Heart left ventricle (tissue), 16 donors: ENCODE results near the gene MED6. TPM values are rescaled to one million over a fixed set of nuclear protein-coding genes. Genes with fewer than 3 reads are reported as not detected.

Source experiments
- ATAC-seq, 4 donors: fragments of 200-7000 bp; cut with Tn5 transposase; one replicate each; pipeline ENCODE4 v1.9.1; 2020 to 2022; ENCODE audit warnings: moderate library complexity in 4 of 4, mild to moderate bottlenecking in 3 of 4, moderate number of reproducible peaks in 1 of 4
- DNase-seq, 5 donors: peaks; one replicate each; pipeline ENCODE4 v3.0.0-alpha.2; 2020
- H3K27ac ChIP-seq, 12 donors: fragments of 200-600 bp; sonication (generic) in 4 of 12; one replicate each; pipeline versions ENCODE4 v1.5.0 to v1.8.0; 2016 to 2022; ENCODE audit warnings: mild to moderate bottlenecking in 2 of 12
- H3K27me3 ChIP-seq, 9 donors: fragments of 200-600 bp; sonication (generic) in 2 of 9; one replicate each; pipeline versions ENCODE4 v1.5.1 to v1.8.0; 2016 to 2022; ENCODE audit warnings: mild to moderate bottlenecking in 3 of 9
- H3K36me3 ChIP-seq, 9 donors: fragments of 200-600 bp; sonication (generic) in 2 of 9; one replicate each; pipeline versions ENCODE4 v1.5.0 to v1.8.0; 2018 to 2022; ENCODE audit warnings: mild to moderate bottlenecking in 2 of 9
- H3K4me1 ChIP-seq, 12 donors: fragments of 200-600 bp; sonication (generic) in 4 of 12; one replicate each; pipeline versions ENCODE4 v1.5.0 to v1.8.0; 2016 to 2022; ENCODE audit warnings: mild to moderate bottlenecking in 3 of 12
- H3K4me3 ChIP-seq, 12 donors: fragments of 200-600 bp; sonication (generic) in 4 of 12; one replicate each; pipeline versions ENCODE4 v1.5.0 to v1.8.0; 2017 to 2022; ENCODE audit warnings: mild to moderate bottlenecking in 9 of 12, moderate library complexity in 4 of 12
- H3K9me3 ChIP-seq, 12 donors: fragments of 200-600 bp; sonication (generic) in 4 of 12; one replicate each; pipeline versions ENCODE4 v1.5.0 to v1.8.0; 2016 to 2022; ENCODE audit warnings: mild to moderate bottlenecking in 1 of 12
- POLR2A ChIP-seq, 2 donors: fragments of 450-650 bp; IDR thresholded peaks; one replicate each; pipeline ENCODE4 v1.6.1; 2017; ENCODE audit warnings: antibody characterized with exemption in 2 of 2, mild to moderate bottlenecking in 2 of 2, moderate library complexity in 2 of 2
- WGBS, 4 donors: extraction: QIAGEN DNeasy Blood & Tissue Kit in 2 of 4; methylation state at CpG; one replicate each; pipeline versions ENCODE4 v1.1.5 to v1.1.7; 2013 to 2018; 5-methylcytosine and 5-hydroxymethylcytosine counted together
- intact Hi-C, 10 donors: fragments of 100-400 bp; cut with DNase I; formaldehyde crosslinking; loops; one replicate each; pipeline versions ENCODE4 v1.11.1 to v1.14.2; 2022
- polyA plus RNA-seq, 2 donors: library from polyadenylated mRNA; stranded (reverse); fragments of 200-250 nt; gene quantifications; one replicate each; pipeline ENCODE4 v1.2.3, GENCODE V29; 2013
- total RNA-seq, 9 donors: library from RNA; depleted of rRNA in 2 of 9; stranded (reverse); fragments of >200 nt in 2 of 9; fragmentation: NEBNext Ultra II Directional in 3 of 9; extraction: Animal tissue kit (Norgen Biotek cat#: 25700) in 3 of 9; gene quantifications; one replicate each; pipeline versions ENCODE4 v1.1.0 to v1.2.4, GENCODE V29; 2016 to 2023
- TF ChIP-seq, protein P1 (sequence below), 12 donors: fragments of 200-600 bp; sonication (generic) in 4 of 12; IDR thresholded peaks; one replicate each; pipeline versions ENCODE4 v1.5.0 to v1.8.0; 2018 to 2022; ENCODE audit warnings: antibody characterized with exemption in 12 of 12, mild to moderate bottlenecking in 5 of 12
- donor health status: ischemic (EF 13 %, LVEDD 7.1; RV severe dilation, severe dysfunction).
- donor health status: healthy with polysubstance abuse.
- donor health status: DM: no; HTN: yes; CAD: no.
- donor health status: DM: no; HTN: no; CAD: no.
- donor health status: ischemic (EF 25% LVEDD 6.9; RV normal size, moderate dysfunction).
- donor health status: ischemic (EF 25% LVEDD 5.7; RV mildly dilated, moderate dysfunction).
- donor health status: healthy.
- donor health status: DM: yes; HTN: yes; CAD: no.
- donor health status: ischemic (EF 35%, LVEDD 5.7; RV mildly dilated, moderate dysfunction).
- donor health status: nonischemic (EF 11% LVEDD 7.7; RV severe dilation, severe dysfunction).
- donor health status: DM: yes; HTN: yes; CAD: no.
- donor health status: PGD.
- donor health status: ischemic (EF 29% LVEDD 5.4; RV normal size, mild dysfunction).
- donor health status: nonischemic (EF 23%, LVEDD 6.1; RV moderate dilation, normal function).

The MED6 gene
- total and polyA plus RNA-seq, 11 donors: 9.9 to 25.1 (median 19.7) TPM

DNA sequence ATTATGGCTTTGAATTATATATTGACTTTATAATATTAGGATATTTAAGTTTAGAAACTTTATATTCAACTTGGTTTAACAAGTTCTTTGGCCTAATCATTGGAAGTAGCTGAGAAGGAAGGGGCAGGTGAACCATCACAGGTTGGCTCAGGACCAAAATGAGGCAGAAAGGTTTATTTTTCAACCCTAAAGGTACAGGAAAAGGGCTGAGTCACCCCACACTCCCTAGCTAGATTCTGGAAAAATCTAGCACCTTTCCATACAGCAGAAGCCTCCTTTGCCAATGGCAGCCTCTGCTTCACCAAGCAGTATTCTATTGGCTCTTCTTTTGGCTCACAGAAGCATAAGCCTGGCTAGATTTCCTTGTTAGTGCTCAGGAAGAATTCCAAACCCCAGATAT lies 19.3 kb upstream of the MED6 start:
- no peak overlapping the region for H3K27ac ChIP-seq
- DNase-seq (no peak), ATAC-seq (no peak)
- H3K4me3 ChIP-seq: no peak overlapping the region
- TF ChIP-seq POLR2A (IDR thresholded peaks at IDR 0.05): no peak
- TF ChIP-seq, protein P1, sequence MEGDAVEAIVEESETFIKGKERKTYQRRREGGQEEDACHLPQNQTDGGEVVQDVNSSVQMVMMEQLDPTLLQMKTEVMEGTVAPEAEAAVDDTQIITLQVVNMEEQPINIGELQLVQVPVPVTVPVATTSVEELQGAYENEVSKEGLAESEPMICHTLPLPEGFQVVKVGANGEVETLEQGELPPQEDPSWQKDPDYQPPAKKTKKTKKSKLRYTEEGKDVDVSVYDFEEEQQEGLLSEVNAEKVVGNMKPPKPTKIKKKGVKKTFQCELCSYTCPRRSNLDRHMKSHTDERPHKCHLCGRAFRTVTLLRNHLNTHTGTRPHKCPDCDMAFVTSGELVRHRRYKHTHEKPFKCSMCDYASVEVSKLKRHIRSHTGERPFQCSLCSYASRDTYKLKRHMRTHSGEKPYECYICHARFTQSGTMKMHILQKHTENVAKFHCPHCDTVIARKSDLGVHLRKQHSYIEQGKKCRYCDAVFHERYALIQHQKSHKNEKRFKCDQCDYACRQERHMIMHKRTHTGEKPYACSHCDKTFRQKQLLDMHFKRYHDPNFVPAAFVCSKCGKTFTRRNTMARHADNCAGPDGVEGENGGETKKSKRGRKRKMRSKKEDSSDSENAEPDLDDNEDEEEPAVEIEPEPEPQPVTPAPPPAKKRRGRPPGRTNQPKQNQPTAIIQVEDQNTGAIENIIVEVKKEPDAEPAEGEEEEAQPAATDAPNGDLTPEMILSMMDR (IDR thresholded peaks at IDR 0.05): no peak
- intact Hi-C loops: loop anchor here in 8 of 10 donors (2.0 to 10.0 kb wide), 7 partner anchors 93 to 355 kb away; no protein-coding TSS in a partner anchor
- H3K27me3 ChIP-seq: no peaks in the 10 kb centered on the region
- no peaks in the 10 kb centered on the region for H3K36me3 ChIP-seq
- H3K9me3 ChIP-seq: peaks cover 0 to 7% (median 0%) of the 10 kb centered on the region in 12 donors
- H3K4me1 ChIP-seq: peaks cover 0 to 7% (median 0%) of the 10 kb centered on the region in 12 donors

DNA sequence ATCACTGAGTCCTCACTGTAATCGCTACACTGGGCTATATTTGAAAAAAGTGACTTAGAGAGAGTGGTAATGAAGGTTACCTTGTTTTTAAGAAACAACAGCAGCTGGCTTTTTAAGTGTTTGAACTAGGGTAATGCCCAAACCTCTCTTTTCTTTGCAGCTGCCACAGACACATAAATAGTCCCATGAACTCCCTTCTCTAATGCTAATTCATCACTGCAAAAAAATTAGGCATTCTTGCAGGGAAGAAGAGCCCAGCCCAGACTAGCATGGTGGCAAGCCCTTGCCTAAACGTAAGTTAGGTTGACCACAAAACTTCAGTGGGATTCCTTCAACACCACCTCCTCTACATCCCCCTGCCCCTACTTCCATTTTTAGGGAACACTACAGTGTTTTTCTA lies 17.9 kb upstream of the MED6 start:
- 47 to 59% (median 58%) methylated on average over 2 of the region's 2 CpGs for WGBS, 4 donors
- Histone ChIP-seq H3K4me3 (no peak overlapping the region), H3K4me1 (peaks cover 0 to 7% (median 0%) of the 10 kb centered on the region in 12 donors), H3K36me3 (no peaks in the 10 kb centered on the region), H3K9me3 (peaks cover 0 to 7% (median 0%) of the 10 kb centered on the region in 12 donors), H3K27me3 (peaks cover 0 to 5% (median 0%) of the 10 kb centered on the region in 9 donors), H3K27ac (no peak overlapping the region)
- no peak for DNase-seq
- intact Hi-C loops: no loop called here
- ATAC-seq: no peak
- TF ChIP-seq, protein P1 (IDR thresholded peaks at IDR 0.05): no peak
- no peak for TF ChIP-seq POLR2A (IDR thresholded peaks at IDR 0.05)

GRCh38 chr14:70616646-70617045 lies 16.2 kb upstream of the MED6 start:
- WGBS, 4 donors: 91 to 97% (median 92%) methylated on average over 3 of the region's 3 CpGs
- H3K36me3 ChIP-seq: no peaks in the 10 kb centered on the region
- H3K4me3 ChIP-seq: no peak overlapping the region
- TF ChIP-seq, protein P1 (IDR thresholded peaks at IDR 0.05): no peak
- TF ChIP-seq POLR2A (IDR thresholded peaks at IDR 0.05): no peak
- DNase-seq (no peak), ATAC-seq (no peak)
- peaks cover 0 to 7% (median 0%) of the 10 kb centered on the region in 12 donors for H3K4me1 ChIP-seq
- no peaks in the 10 kb centered on the region for H3K9me3 ChIP-seq
- intact Hi-C loops: no loop called here
- no peak overlapping the region for H3K27ac ChIP-seq
- H3K27me3 ChIP-seq: peaks cover 0 to 5% (median 0%) of the 10 kb centered on the region in 9 donors

- no peak for ATAC-seq
- Histone ChIP-seq H3K36me3 (no peaks in the 10 kb centered on the region), H3K9me3 (no peaks in the 10 kb centered on the region), H3K4me3 (no peak overlapping the region), H3K27me3 (peaks cover 0 to 24% (median 10%) of the 10 kb centered on the region in 9 donors), H3K4me1 (no peaks in the 10 kb centered on the region), H3K27ac (no peak overlapping the region)
- 46 to 62% (median 54%) methylated on average over 3 of the region's 3 CpGs for WGBS, 4 donors
- TF ChIP-seq, protein P1 (IDR thresholded peaks at IDR 0.05): no peak
- TF ChIP-seq POLR2A (IDR thresholded peaks at IDR 0.05): no peak
- intact Hi-C loops: no loop called here
- DNase-seq: no peak
Measured at GRCh38 chr14:70611216-70611615, 10.8 kb upstream of the MED6 start.
